Mesendoderm (in vitro differentiated cells): ENCODE results near the gene RASGRP3.

Experiments
- DNase-seq: peaks from one replicate; pipeline ENCODE4 v3.0.0; 2013
- H2AK5ac ChIP-seq: 2 replicates; pipeline ENCODE4 v1.6.1; 2013; ENCODE audit warnings: low read length, inconsistent platforms
- H2BK120ac ChIP-seq: 2 replicates; pipeline ENCODE4 v1.6.1; 2013; ENCODE audit warnings: low read depth, mild to moderate bottlenecking, low read length, moderate library complexity, mixed read lengths
- H2BK15ac ChIP-seq: replicated peaks from 2 replicates; pipeline ENCODE4 v1.6.1; 2013; ENCODE audit warnings: low read depth, mild to moderate bottlenecking, moderate library complexity
- H2BK5ac ChIP-seq: 2 replicates; pipeline ENCODE4 v1.6.1; 2013; ENCODE audit warnings: low read length, inconsistent platforms
- H3K18ac ChIP-seq: 2 replicates; pipeline ENCODE4 v1.6.1; 2013; ENCODE audit warnings: mild to moderate bottlenecking, low read length, mixed read lengths
- H3K23ac ChIP-seq: one replicate; pipeline ENCODE4 v1.6.1; 2013; ENCODE audit warnings: low read length
- H3K27ac ChIP-seq: 2 replicates; pipeline ENCODE4 v1.5.1; 2013; ENCODE audit warnings: low read depth, mild to moderate bottlenecking, inconsistent platforms, low read length, moderate library complexity
- H3K27me3 ChIP-seq: 2 replicates; pipeline ENCODE4 v1.6.1; 2013; ENCODE audit warnings: low read length, control low read depth, mild to moderate bottlenecking, inconsistent platforms; ENCODE audit not compliant: insufficient read depth, poor library complexity
- H3K36me3 ChIP-seq: 2 replicates; pipeline ENCODE4 v1.6.1; 2013; ENCODE audit warnings: low read length, inconsistent platforms; ENCODE audit not compliant: control insufficient read depth, insufficient read depth
- H3K4ac ChIP-seq: one replicate; pipeline ENCODE4 v1.6.1; 2013; ENCODE audit warnings: low read depth, mild to moderate bottlenecking, low read length, moderate library complexity
- H3K4me1 ChIP-seq: 2 replicates; pipeline ENCODE4 v1.6.1; 2013; ENCODE audit warnings: low read depth, low read length, inconsistent platforms; ENCODE audit not compliant: control insufficient read depth
- H3K4me2 ChIP-seq: 2 replicates; pipeline ENCODE4 v1.6.1; 2013; ENCODE audit warnings: low read length
- H3K4me3 ChIP-seq: 2 replicates; pipeline ENCODE4 v1.5.1; 2013; ENCODE audit warnings: mild to moderate bottlenecking, low read length
- H3K56ac ChIP-seq: one replicate; pipeline ENCODE4 v1.6.1; 2013; ENCODE audit warnings: low read length
- H3K79me1 ChIP-seq: 2 replicates; pipeline ENCODE4 v1.6.1; 2013; ENCODE audit warnings: low read length, inconsistent platforms
- H3K79me2 ChIP-seq: 2 replicates; pipeline ENCODE4 v1.6.1; 2013; ENCODE audit warnings: mild to moderate bottlenecking, low read length; ENCODE audit not compliant: control insufficient read depth, insufficient read depth
- H3K9ac ChIP-seq: 2 replicates; pipeline ENCODE4 v1.6.1; 2013; ENCODE audit warnings: low read length, inconsistent platforms
- H4K5ac ChIP-seq: one replicate; pipeline ENCODE4 v1.6.1; 2013; ENCODE audit warnings: low read length
- H4K8ac ChIP-seq: one replicate; pipeline ENCODE4 v1.6.1; 2013; ENCODE audit warnings: low read depth, mild to moderate bottlenecking, control low read depth, low read length, moderate library complexity
- WGBS: extraction: QIAGEN DNeasy Blood & Tissue Kit; methylation state at CpG from one replicate; pipeline ENCODE4 v1.1.7; 2013; ENCODE audit warnings: low lambda C conversion rate, missing lambda C conversion rate; ENCODE audit not compliant: insufficient coverage; ENCODE audit errors: extremely low coverage; 5-methylcytosine and 5-hydroxymethylcytosine counted together

The RASGRP3 gene

GRCh38 chr2:33530690-33531548, 54.5 kb downstream of the RASGRP3 start:
- Histone ChIP-seq H3K56ac (no peak overlapping the region), H3K36me3 (no peaks in the 10 kb centered on the region), H2AK5ac (no peak overlapping the region), H3K4me3 (no peak overlapping the region), H3K79me1 (no peaks in the 10 kb centered on the region), H3K23ac (no peak overlapping the region), H2BK15ac (no peak overlapping the region), H3K9ac (no peak overlapping the region), H3K4ac (no peak overlapping the region), H2BK5ac (no peak overlapping the region), H4K5ac (no peak overlapping the region), H4K8ac (no peak overlapping the region), H3K4me1 (no peaks in the 10 kb centered on the region), H2BK120ac (no peak overlapping the region), H3K18ac (no peak overlapping the region), H3K27ac (no peak overlapping the region), H3K4me2 (no peak overlapping the region), H3K79me2 (no peaks in the 10 kb centered on the region), H3K27me3 (no peaks in the 10 kb centered on the region)
- WGBS = no CpG with 5 or more reads among the region's 10 CpGs
- DNase-seq = no peak

- no peak overlapping the region for H3K18ac ChIP-seq
- H3K56ac ChIP-seq = no peak overlapping the region
- H3K27me3 ChIP-seq = no peaks in the 10 kb centered on the region
- no peak overlapping the region for H2BK15ac ChIP-seq
- H2AK5ac ChIP-seq = no peak overlapping the region
- no peak overlapping the region for H4K8ac ChIP-seq
- no CpG with 5 or more reads among the region's 3 CpGs for WGBS
- H2BK120ac ChIP-seq = no peak overlapping the region
- no peak overlapping the region for H3K9ac ChIP-seq
- H3K27ac ChIP-seq = no peak overlapping the region
- no peak overlapping the region for H3K4me2 ChIP-seq
- DNase-seq = no peak
- H3K4me1 ChIP-seq = no peaks in the 10 kb centered on the region
- no peak overlapping the region for H3K4me3 ChIP-seq
- H4K5ac ChIP-seq = no peak overlapping the region
- no peaks in the 10 kb centered on the region for H3K36me3 ChIP-seq
- no peaks in the 10 kb centered on the region for H3K79me2 ChIP-seq
- H3K4ac ChIP-seq = no peak overlapping the region
- no peak overlapping the region for H3K23ac ChIP-seq
- H2BK5ac ChIP-seq = no peak overlapping the region
- no peaks in the 10 kb centered on the region for H3K79me1 ChIP-seq
These were observed 55.2 kb downstream of the RASGRP3 start for GRCh38 chr2:33531549-33532059.

- no CpG with 5 or more reads among the region's 8 CpGs for WGBS
- Histone ChIP-seq H2BK120ac (no peak overlapping the region), H4K8ac (no peak overlapping the region), H4K5ac (no peak overlapping the region), H3K27me3 (no peaks in the 10 kb centered on the region), H3K79me1 (no peaks in the 10 kb centered on the region), H3K23ac (no peak overlapping the region), H3K56ac (no peak overlapping the region), H3K27ac (no peak overlapping the region), H2BK5ac (no peak overlapping the region), H2BK15ac (no peak overlapping the region), H3K4me3 (no peak overlapping the region), H3K36me3 (no peaks in the 10 kb centered on the region), H3K79me2 (no peaks in the 10 kb centered on the region), H3K4me1 (no peaks in the 10 kb centered on the region), H3K9ac (no peak overlapping the region), H3K4ac (no peak overlapping the region), H2AK5ac (no peak overlapping the region), H3K4me2 (no peak overlapping the region), H3K18ac (no peak overlapping the region)
- DNase-seq = no peak
These were observed 55.7 kb downstream of the RASGRP3 start for GRCh38 chr2:33532146-33532545.

GRCh38 chr2:33532966-33533365, 56.5 kb downstream of the RASGRP3 start:
- DNase-seq = no peak
- Histone ChIP-seq H3K79me1 (no peaks in the 10 kb centered on the region), H3K27me3 (no peaks in the 10 kb centered on the region), H2BK5ac (no peak overlapping the region), H2AK5ac (no peak overlapping the region), H3K4me1 (no peaks in the 10 kb centered on the region), H4K5ac (no peak overlapping the region), H3K4me2 (no peak overlapping the region), H2BK120ac (no peak overlapping the region), H3K9ac (no peak overlapping the region), H3K18ac (no peak overlapping the region), H3K79me2 (no peaks in the 10 kb centered on the region), H3K23ac (no peak overlapping the region), H3K36me3 (no peaks in the 10 kb centered on the region), H3K27ac (no peak overlapping the region), H2BK15ac (no peak overlapping the region), H3K56ac (no peak overlapping the region), H3K4me3 (no peak overlapping the region), H4K8ac (no peak overlapping the region), H3K4ac (no peak overlapping the region)
- WGBS = no CpG with 5 or more reads among the region's 2 CpGs

- no peak for DNase-seq
- H4K5ac ChIP-seq = no peak overlapping the region
- WGBS = no CpG with 5 or more reads among the region's 3 CpGs
These were observed 59.0 kb downstream of the RASGRP3 start for GRCh38 chr2:33535421-33535820.

More at GRCh38 chr2:33535421-33535820, 59.0 kb downstream of the RASGRP3 start:
- no peaks in the 10 kb centered on the region for H3K36me3 ChIP-seq
- H3K4me1 ChIP-seq = no peaks in the 10 kb centered on the region
- H3K9ac ChIP-seq = no peak overlapping the region
- no peak overlapping the region for H3K4ac ChIP-seq
- no peak overlapping the region for H4K8ac ChIP-seq
- H3K18ac ChIP-seq = no peak overlapping the region
- H3K56ac ChIP-seq = no peak overlapping the region
- H3K4me2 ChIP-seq = no peak overlapping the region
- H3K23ac ChIP-seq = no peak overlapping the region
- no peak overlapping the region for H2BK15ac ChIP-seq
- H3K79me1 ChIP-seq = no peaks in the 10 kb centered on the region
- no peak overlapping the region for H2BK120ac ChIP-seq
- no peak overlapping the region for H3K4me3 ChIP-seq
- no peak overlapping the region for H3K27ac ChIP-seq
- H3K27me3 ChIP-seq = no peaks in the 10 kb centered on the region
- H2AK5ac ChIP-seq = no peak overlapping the region
- H2BK5ac ChIP-seq = no peak overlapping the region
- no peaks in the 10 kb centered on the region for H3K79me2 ChIP-seq
